HepG2 (cell line): Measurements from ENCODE around the gene DCST2. TPM values are rescaled to one million over a fixed set of nuclear protein-coding genes. Genes with fewer than 3 reads are reported as not detected.

Experiments used
- BRCA1 ChIP-seq: sonication (generic); formaldehyde crosslinking; IDR thresholded peaks from 2 replicates; pipeline ENCODE4 v1.4.0; 2020; ENCODE audit warnings: missing genetic modification reagents
- GABPB1 ChIP-seq: IDR thresholded peaks from 2 replicates; pipeline ENCODE4 v1.6.1; 2016; ENCODE audit warnings: mild to moderate bottlenecking, missing genetic modification reagents, moderate library complexity, missing compliant biosample characterization
- GFI1 ChIP-seq: sonication (generic); formaldehyde crosslinking; IDR thresholded peaks from 2 replicates; pipeline ENCODE4 v1.5.0; 2020; ENCODE audit warnings: missing genetic modification reagents, mild to moderate bottlenecking, borderline replicate concordance
- NFYC ChIP-seq: IDR thresholded peaks from 2 replicates; pipeline ENCODE4 v1.6.1; 2016; ENCODE audit warnings: missing genetic modification reagents, missing compliant biosample characterization
- NONO ChIP-seq, 2 experiments: fragments of 450-650 bp in 1 of 2; sonication (generic) in 1 of 2; formaldehyde crosslinking in 1 of 2; IDR thresholded peaks in 1 of 2; conservative IDR thresholded peaks in 1 of 2; 2 replicates each; pipeline versions ENCODE4 v1.6.1 to v1.8.0; 2017 to 2022; ENCODE audit warnings: mild to moderate bottlenecking in 1 of 2, missing genetic modification reagents in 1 of 2, moderate library complexity in 1 of 2
- NR1H2 ChIP-seq: sonication (generic); formaldehyde crosslinking; IDR thresholded peaks from 2 replicates; pipeline ENCODE4 v1.8.1; 2022; ENCODE audit warnings: low read depth, missing genetic modification reagents, borderline replicate concordance
- NRL ChIP-seq: sonication (generic); formaldehyde crosslinking; IDR thresholded peaks from 2 replicates; pipeline ENCODE4 v1.5.0; 2020; ENCODE audit warnings: missing genetic modification reagents, mild to moderate bottlenecking, moderate library complexity, borderline replicate concordance
- PHF20 ChIP-seq: sonication (generic); formaldehyde crosslinking; IDR thresholded peaks from 2 replicates; pipeline ENCODE4 v1.5.0; 2020; ENCODE audit warnings: mild to moderate bottlenecking, missing genetic modification reagents
- POGZ ChIP-seq: sonication (generic); formaldehyde crosslinking; IDR thresholded peaks from 2 replicates; pipeline ENCODE4 v1.4.0; 2020; ENCODE audit warnings: mild to moderate bottlenecking, missing genetic modification reagents
- POLR2A ChIP-seq, 2 experiments: IDR thresholded peaks; 2 replicates each; pipeline ENCODE4 v1.6.1; 2011; ENCODE audit warnings: low read depth in 2 of 2, low read length in 2 of 2, mild to moderate bottlenecking in 1 of 2, moderate library complexity in 1 of 2; ENCODE audit not compliant: insufficient read depth in 1 of 2
- SALL1 ChIP-seq: sonication (generic); formaldehyde crosslinking; IDR thresholded peaks from 2 replicates; pipeline ENCODE4 v1.8.0; 2022; ENCODE audit warnings: mild to moderate bottlenecking, missing genetic modification reagents
- SOX5 ChIP-seq: IDR thresholded peaks from 2 replicates; pipeline ENCODE4 v1.6.1; 2016; ENCODE audit warnings: borderline replicate concordance
- TAF1 ChIP-seq: sonication (generic); formaldehyde crosslinking; IDR thresholded peaks from 2 replicates; pipeline ENCODE4 v1.4.0; 2020; ENCODE audit warnings: missing genetic modification reagents
- TARDBP ChIP-seq: sonication (generic); formaldehyde crosslinking; IDR thresholded peaks from 2 replicates; pipeline ENCODE4 v1.8.0; 2022; ENCODE audit warnings: mild to moderate bottlenecking, missing genetic modification reagents
- TBL1XR1 ChIP-seq: fragments of 150-350 bp; IDR thresholded peaks from 2 replicates; pipeline ENCODE4 v1.6.1; 2014; ENCODE audit warnings: borderline replicate concordance, low read length; ENCODE audit not compliant: partially characterized antibody
- TFDP2 ChIP-seq: sonication (generic); formaldehyde crosslinking; IDR thresholded peaks from 2 replicates; pipeline ENCODE4 v1.4.0; 2020; ENCODE audit warnings: missing genetic modification reagents
- YEATS2 ChIP-seq: sonication (generic); formaldehyde crosslinking; IDR thresholded peaks from 2 replicates; pipeline ENCODE4 v1.4.0; 2020; ENCODE audit warnings: missing genetic modification reagents, borderline replicate concordance
- ZFX ChIP-seq: sonication (generic); formaldehyde crosslinking; IDR thresholded peaks from 2 replicates; pipeline ENCODE4 v1.4.0; 2020; ENCODE audit warnings: mild to moderate bottlenecking, low read depth, missing genetic modification reagents, moderate library complexity
- ZNF12 ChIP-seq: sonication (generic); formaldehyde crosslinking; IDR thresholded peaks from 2 replicates; pipeline ENCODE4 v1.5.0; 2020; ENCODE audit warnings: missing genetic modification reagents
- ZNF253 ChIP-seq: sonication (generic); formaldehyde crosslinking; IDR thresholded peaks from 2 replicates; pipeline ENCODE4 v1.8.0; 2022; ENCODE audit warnings: mild to moderate bottlenecking, missing genetic modification reagents, borderline replicate concordance
- ZNF557 ChIP-seq: sonication (generic); formaldehyde crosslinking; IDR thresholded peaks from 2 replicates; pipeline ENCODE4 v1.4.0; 2020; ENCODE audit warnings: missing genetic modification reagents
- ZNF615 ChIP-seq: sonication (generic); formaldehyde crosslinking; IDR thresholded peaks from 2 replicates; pipeline ENCODE4 v1.5.0; 2020; ENCODE audit warnings: mild to moderate bottlenecking, missing genetic modification reagents, borderline replicate concordance
- ZNF691 ChIP-seq: sonication (generic); formaldehyde crosslinking; IDR thresholded peaks from 2 replicates; pipeline ENCODE4 v1.4.0; 2020; ENCODE audit warnings: missing genetic modification reagents, low read depth, mild to moderate bottlenecking, borderline replicate concordance
- ZNF746 ChIP-seq: sonication (generic); formaldehyde crosslinking; IDR thresholded peaks from 2 replicates; pipeline ENCODE4 v1.8.0; 2022; ENCODE audit warnings: mild to moderate bottlenecking, missing genetic modification reagents
- ZNF800 ChIP-seq: sonication (generic); formaldehyde crosslinking; IDR thresholded peaks from 2 replicates; pipeline ENCODE4 v1.4.0; 2020; ENCODE audit warnings: missing genetic modification reagents
- ZSCAN31 ChIP-seq: sonication (generic); formaldehyde crosslinking; IDR thresholded peaks from 2 replicates; pipeline ENCODE4 v1.5.0; 2020; ENCODE audit warnings: low read depth, mild to moderate bottlenecking, missing genetic modification reagents
- polyA plus RNA-seq, 8 experiments: library from polyadenylated mRNA; depleted of rRNA in 3 of 8; stranded (reverse) in 7 of 8; unstranded in 1 of 8; fragments of >200 nt; fragmentation: Illumina TruSeq in 4 of 8; extraction: Trizol in 4 of 8; gene quantifications; 2 replicates each; pipeline versions ENCODE4 v1.2.1 to v1.2.3, GENCODE V29; 2011 to 2016; ENCODE audit warnings: low read depth in 4 of 8, missing spikeins in 1 of 8, mixed read lengths in 1 of 8; ENCODE audit not compliant: insufficient read depth in 1 of 8
- total RNA-seq, 5 experiments: library from RNA; depleted of rRNA; stranded (reverse); fragments of >200 nt; fragmentation: Illumina TruSeq; extraction: Trizol; gene quantifications; 2 replicates each; pipeline ENCODE4 v1.2.3, GENCODE V29; 2016; ENCODE audit warnings: low read depth in 1 of 5
- TF ChIP-seq, protein P1 (sequence below): sonication (generic); formaldehyde crosslinking; IDR thresholded peaks from 2 replicates; pipeline ENCODE4 v1.4.0; 2020; ENCODE audit warnings: mild to moderate bottlenecking, missing genetic modification reagents

DCST2 gene
- total and polyA plus RNA-seq, 2 of the 13 experiments (the other 11 are each of a cell fraction or from before 2014, with no cell fraction given): 0.74 TPM; not detected in 1

- peak; percentile 36; the same call in 1 of the 2 replicates for TF ChIP-seq PHF20 (CRISPR knock-in tag)
- TF ChIP-seq NFYC: peak; percentile 69
- TF ChIP-seq TBL1XR1: peak; percentile 16
- TF ChIP-seq, protein P1, sequence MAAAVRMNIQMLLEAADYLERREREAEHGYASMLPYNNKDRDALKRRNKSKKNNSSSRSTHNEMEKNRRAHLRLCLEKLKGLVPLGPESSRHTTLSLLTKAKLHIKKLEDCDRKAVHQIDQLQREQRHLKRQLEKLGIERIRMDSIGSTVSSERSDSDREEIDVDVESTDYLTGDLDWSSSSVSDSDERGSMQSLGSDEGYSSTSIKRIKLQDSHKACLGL: peak; percentile 53; the same call in 1 of the 2 replicates
- TF ChIP-seq ZFX (CRISPR knock-in tag): peak; percentile 85
- TF ChIP-seq ZNF557 (CRISPR knock-in tag): 0 out of 2 replicates have a peak, but pooled peaks have one; percentile 39
- no peak for TF ChIP-seq ZNF615 (CRISPR knock-in tag)
- 0 out of 2 replicates have a peak, but pooled peaks have one; percentile 37 for TF ChIP-seq TFDP2
- 0 out of 2 replicates have a peak, but pooled peaks have one; percentile 45 for TF ChIP-seq ZNF746 (CRISPR knock-in tag)
- TF ChIP-seq ZNF253 (CRISPR knock-in tag): peak; percentile 38; the same call in 1 of the 2 replicates
- no peak for TF ChIP-seq ZSCAN31 (CRISPR knock-in tag)
- peak; percentile 33; the same call in 1 of the 2 replicates for TF ChIP-seq TARDBP (CRISPR knock-in tag)
- 0 out of 2 replicates have a peak, but pooled peaks have one; percentile 18 for TF ChIP-seq YEATS2 (CRISPR knock-in tag)
- 0 out of 2 replicates have a peak, but pooled peaks have one; percentile 19 for TF ChIP-seq POGZ (CRISPR knock-in tag)
- TF ChIP-seq SALL1: peak; percentile 73
- peak; percentile 81 to 95 for TF ChIP-seq POLR2A (IDR thresholded peaks at IDR 0.05; ENCODE audit: insufficient read depth in 1 of 2, low read depth in 2 of 2, low read length in 2 of 2)
- TF ChIP-seq GFI1: 0 out of 2 replicates have a peak, but pooled peaks have one; percentile 38
- TF ChIP-seq NRL: peak; percentile 64; the same call in 1 of the 2 replicates
- peak; percentile 61 for TF ChIP-seq GABPB1 (CRISPR knock-in tag)
- 0 out of 2 replicates have a peak, but pooled peaks have one; percentile 50 for TF ChIP-seq ZNF800 (CRISPR knock-in tag)
- no peak for TF ChIP-seq ZNF12 (CRISPR knock-in tag)
- TF ChIP-seq NR1H2 (CRISPR knock-in tag): no peak
- TF ChIP-seq SOX5 (CRISPR knock-in tag): 0 out of 2 replicates have a peak, but pooled peaks have one; percentile 11
- TF ChIP-seq NONO (IDR thresholded peaks at IDR 0.05): no peak
- 0 out of 2 replicates have a peak, but pooled peaks have one; percentile 40 for TF ChIP-seq NONO (CRISPR knock-in tag; conservative IDR thresholded peaks at IDR 0.05)
- 0 out of 2 replicates have a peak, but pooled peaks have one; percentile 12 for TF ChIP-seq ZNF691 (CRISPR knock-in tag)
- no peak for TF ChIP-seq BRCA1 (CRISPR knock-in tag)
- peak; percentile 89 for TF ChIP-seq TAF1 (CRISPR knock-in tag)
Measured at GRCh38 chr1:155063550-155064110, 30.0 kb upstream of the DCST2 start, which contains the start of gene EFNA4 (continued).
